HAP-1 (cell line): Measurements from ENCODE around the gene UPB1.
"Not testable (repeated sequence)": the region's sequence is repeated elsewhere in the genome, so short reads cannot be mapped to it uniquely, and the experiment has no call there.

ENCODE experiments used
- DNase-seq, 2 experiments: peaks; one replicate each; pipeline ENCODE4 v3.0.0-alpha.2; 2016 to 2020; ENCODE audit warnings: low spot score in 2 of 2
- H3K27me3 ChIP-seq: fragments of 250-450 bp; sonication (Bioruptor Pico); 2 replicates; pipeline ENCODE4 v1.5.1; 2020; ENCODE audit warnings: low read depth, mild to moderate bottlenecking, moderate library complexity
- H3K36me3 ChIP-seq: fragments of 250-450 bp; sonication (Bioruptor Pico); replicated peaks from 2 replicates; pipeline ENCODE4 v1.5.1; 2020; ENCODE audit warnings: mild to moderate bottlenecking
- H3K4me1 ChIP-seq: fragments of 250-450 bp; sonication (Bioruptor Pico); 2 replicates; pipeline ENCODE4 v1.5.1; 2020; ENCODE audit warnings: mild to moderate bottlenecking
- H3K4me3 ChIP-seq: fragments of 250-450 bp; sonication (Bioruptor Pico); 2 replicates; pipeline ENCODE4 v1.5.1; 2020; ENCODE audit warnings: mild to moderate bottlenecking, moderate library complexity
- H3K9me3 ChIP-seq: fragments of 250-450 bp; sonication (Bioruptor Pico); 2 replicates; pipeline ENCODE4 v1.5.1; 2020; ENCODE audit warnings: mild to moderate bottlenecking, moderate library complexity
- in situ Hi-C: fragments of 300-500 bp; cut with MboI; formaldehyde crosslinking; loops from 3 replicates; pipeline ENCODE4 v1.14.3; 2020; ENCODE audit warnings: low sequenced_read_pairs, inconsistent platforms, mixed read lengths

Gene UPB1

DNA sequence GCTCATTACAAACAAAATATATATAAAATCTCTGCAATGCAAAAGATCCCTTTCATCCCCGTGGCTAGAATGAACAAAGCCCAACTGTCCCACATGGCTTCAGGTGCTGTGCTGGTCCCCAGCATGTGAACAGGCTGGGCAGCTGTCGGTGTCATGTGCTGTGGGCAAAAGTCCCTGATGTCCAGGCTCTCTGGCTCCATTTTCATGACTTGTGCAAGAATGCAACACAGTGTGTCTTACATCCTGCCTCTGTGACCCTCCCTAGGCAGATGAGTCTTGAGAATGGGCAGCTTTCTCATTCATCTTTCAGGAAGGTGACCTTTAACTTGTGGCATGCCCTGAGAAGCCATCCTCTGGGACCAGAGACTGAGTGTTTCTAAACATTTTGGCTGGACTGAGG lies 45.3 kb downstream of the UPB1 start:
- H3K9me3 ChIP-seq: no peaks in the 10 kb centered on the region
- H3K4me1 ChIP-seq: no peaks in the 10 kb centered on the region
- in situ Hi-C loops: no loop called here
- no peak for DNase-seq
- H3K27me3 ChIP-seq: no peaks in the 10 kb centered on the region
- peaks cover 46% of the 10 kb centered on the region for H3K36me3 ChIP-seq
- no peak overlapping the region for H3K4me3 ChIP-seq

DNA sequence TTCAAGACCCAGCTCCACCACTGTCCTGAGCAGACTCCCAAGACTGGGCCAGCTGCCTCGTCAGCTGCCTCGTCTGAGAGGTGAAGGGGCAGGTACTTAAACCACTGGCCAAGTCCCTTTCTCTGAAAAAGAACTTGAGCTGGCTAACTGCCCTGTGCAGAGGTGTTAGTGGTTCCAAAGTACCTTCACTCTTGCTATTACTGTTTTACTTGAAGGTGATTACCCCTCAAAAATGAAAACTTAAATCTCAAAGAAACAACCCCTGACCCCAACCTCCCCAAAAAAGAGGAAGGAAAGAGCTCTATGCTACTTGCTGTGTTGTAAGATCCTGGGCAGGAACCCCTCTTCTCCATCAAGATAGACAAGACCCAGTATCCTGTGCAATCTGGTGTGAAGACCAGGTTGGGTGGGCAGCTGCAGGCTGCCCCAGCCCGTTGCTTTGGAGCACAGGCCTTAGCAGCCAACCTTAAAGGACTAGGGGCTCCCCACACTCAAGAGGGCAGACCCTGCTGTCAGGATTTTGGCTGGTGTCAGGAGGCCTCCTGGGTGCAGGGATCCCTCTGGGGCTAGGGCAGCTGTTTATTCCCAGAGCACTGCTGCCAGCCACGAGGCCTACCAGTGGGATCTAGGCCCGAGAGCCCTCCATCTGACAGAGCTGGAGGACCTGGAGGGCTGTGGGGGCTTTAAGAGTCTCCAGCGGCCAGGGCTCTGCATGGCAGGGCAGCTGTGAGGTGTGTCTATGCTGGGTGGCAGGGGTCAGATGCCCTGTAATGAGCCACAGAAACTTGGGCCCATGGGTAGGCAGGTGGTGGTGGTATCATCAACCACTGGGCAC lies 46.8 kb downstream of the UPB1 start:
- peaks cover 56% of the 10 kb centered on the region for H3K36me3 ChIP-seq
- in situ Hi-C loops: no loop called here
- H3K9me3 ChIP-seq: no peaks in the 10 kb centered on the region
- H3K4me3 ChIP-seq: no peak overlapping the region
- H3K27me3 ChIP-seq: no peaks in the 10 kb centered on the region
- H3K4me1 ChIP-seq: no peaks in the 10 kb centered on the region
- no peak for DNase-seq

GRCh38 chr22:24542641-24543040 lies 47.5 kb downstream of the UPB1 start:
- no peak for DNase-seq
- Histone ChIP-seq H3K36me3 (peaks cover 63% of the 10 kb centered on the region), H3K27me3 (no peaks in the 10 kb centered on the region), H3K9me3 (no peaks in the 10 kb centered on the region), H3K4me1 (no peaks in the 10 kb centered on the region), H3K4me3 (no peak overlapping the region)
- in situ Hi-C loops: no loop called here

GRCh38 chr22:24543185-24543601 lies 48.1 kb downstream of the UPB1 start:
- H3K36me3 ChIP-seq: peaks cover 69% of the 10 kb centered on the region
- no peak for DNase-seq
- in situ Hi-C loops: no loop called here
- no peak overlapping the region for H3K4me3 ChIP-seq
- no peaks in the 10 kb centered on the region for H3K9me3 ChIP-seq
- no peaks in the 10 kb centered on the region for H3K27me3 ChIP-seq
- no peaks in the 10 kb centered on the region for H3K4me1 ChIP-seq

DNA sequence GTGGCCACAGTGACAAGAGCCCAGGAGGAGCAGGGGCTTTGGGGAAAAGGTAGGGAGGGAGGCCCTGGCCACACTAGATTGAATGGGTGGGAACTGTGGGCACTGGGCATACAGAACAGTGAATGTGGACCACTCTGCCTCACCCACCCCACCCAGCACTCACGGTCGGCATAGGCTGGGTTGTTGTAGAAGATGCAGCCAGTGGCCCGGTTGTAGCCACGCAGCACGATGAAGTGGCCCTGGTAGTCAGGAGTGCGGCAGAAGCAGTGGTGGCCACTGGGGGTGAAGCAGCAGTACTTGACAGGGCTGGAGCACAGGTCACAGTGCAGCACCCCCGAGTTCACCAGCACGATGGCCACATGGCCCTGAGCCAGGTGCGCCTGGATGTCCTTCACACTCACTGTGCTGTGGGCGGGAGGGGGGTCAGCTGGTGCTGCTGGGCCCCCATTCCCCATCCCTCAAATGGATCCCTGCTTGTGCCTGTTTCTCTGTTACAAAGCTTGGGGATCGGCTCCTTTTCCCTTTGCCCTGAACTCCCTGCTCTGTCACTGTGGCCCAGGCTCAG lies 48.6 kb downstream of the UPB1 start:
- no peak for DNase-seq
- in situ Hi-C loops: no loop called here
- Histone ChIP-seq H3K4me3 (no peak overlapping the region), H3K9me3 (no peaks in the 10 kb centered on the region), H3K27me3 (no peaks in the 10 kb centered on the region), H3K4me1 (no peaks in the 10 kb centered on the region), H3K36me3 (peaks cover 73% of the 10 kb centered on the region)

DNA sequence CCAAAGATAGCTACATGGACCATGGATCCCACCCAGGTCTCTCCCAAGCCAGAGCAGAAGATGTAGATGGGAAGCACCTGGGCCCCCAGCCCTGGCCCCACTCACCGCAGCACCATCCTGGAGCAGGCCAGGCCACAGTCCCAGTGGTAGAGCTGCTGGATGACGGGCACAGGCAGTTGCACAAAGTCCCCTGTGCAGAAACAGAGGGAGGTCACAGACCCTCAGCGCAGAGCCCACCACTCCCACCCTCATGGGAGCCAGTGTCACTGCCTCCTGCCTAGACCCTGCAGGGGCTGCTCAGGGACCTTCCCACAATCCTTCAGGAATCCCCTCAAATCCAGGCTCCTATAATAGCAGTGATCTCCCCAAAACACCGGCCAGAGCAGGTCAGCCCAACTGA lies 53.7 kb downstream of the UPB1 start:
- in situ Hi-C loops: no loop called here
- DNase-seq: no peak
- Histone ChIP-seq H3K4me3 (no peak overlapping the region), H3K36me3 (peaks cover 42% of the 10 kb centered on the region), H3K4me1 (no peaks in the 10 kb centered on the region; the same call in 1 of the 2 replicates), H3K27me3 (no peaks in the 10 kb centered on the region), H3K9me3 (no peaks in the 10 kb centered on the region)

- in situ Hi-C loops: no loop called here
- DNase-seq: no peak
- Histone ChIP-seq H3K36me3 (peaks cover 34% of the 10 kb centered on the region), H3K4me3 (no peak overlapping the region), H3K4me1 (no peaks in the 10 kb centered on the region; the same call in 1 of the 2 replicates), H3K9me3 (no peaks in the 10 kb centered on the region), H3K27me3 (no peaks in the 10 kb centered on the region)
Observed at GRCh38 chr22:24550028-24550901, 55.1 kb downstream of the UPB1 start.

- no peaks in the 10 kb centered on the region; the same call in 1 of the 2 replicates for H3K4me1 ChIP-seq
- in situ Hi-C loops: no loop called here
- H3K9me3 ChIP-seq: no peaks in the 10 kb centered on the region
- H3K27me3 ChIP-seq: no peaks in the 10 kb centered on the region
- H3K4me3 ChIP-seq: no peak overlapping the region
- no peak for DNase-seq
- H3K36me3 ChIP-seq: peaks cover 33% of the 10 kb centered on the region
Observed at GRCh38 chr22:24550902-24551435, 55.8 kb downstream of the UPB1 start.

DNA sequence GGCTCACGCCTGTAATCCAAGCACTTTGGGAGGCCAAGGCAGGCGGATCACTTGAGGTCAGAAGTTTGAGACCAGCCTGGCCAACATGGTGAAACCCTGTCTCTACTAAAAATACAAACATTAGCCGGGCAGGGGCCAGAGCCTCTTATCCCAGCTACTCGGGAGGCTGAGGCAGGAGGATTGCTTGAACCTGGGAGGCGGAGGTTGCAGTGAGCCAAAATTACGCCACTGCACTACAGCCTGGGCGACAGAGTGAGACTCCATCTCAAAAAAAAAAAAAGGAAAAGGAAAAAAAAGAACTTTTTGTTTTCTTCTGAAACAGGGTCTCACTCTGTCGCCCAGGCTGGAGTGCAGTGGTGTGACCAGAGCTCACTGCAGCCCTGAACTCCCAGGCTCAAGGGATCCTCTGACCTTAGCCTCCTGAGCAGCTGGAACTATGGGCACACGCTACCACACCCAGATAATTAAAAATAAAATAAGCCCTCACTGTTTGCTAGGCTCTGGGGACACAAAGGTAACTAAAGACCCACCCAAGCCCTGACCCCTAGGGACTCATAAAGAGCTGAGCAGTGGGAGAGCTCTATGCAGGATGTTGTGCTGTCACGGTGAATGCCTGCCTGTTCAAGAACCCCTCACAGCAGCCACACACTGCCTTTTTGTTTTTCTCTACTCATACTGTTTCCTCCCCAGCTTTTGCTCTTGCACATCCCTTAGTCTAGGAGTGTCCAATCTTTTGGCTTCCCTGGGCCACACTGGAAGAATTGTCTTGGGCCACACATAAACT lies 57.6 kb downstream of the UPB1 start:
- DNase-seq: peak; percentile 43 to 71
- H3K27me3 ChIP-seq, H3K9me3 ChIP-seq, in situ Hi-C loops, H3K4me1 ChIP-seq, H3K4me3 ChIP-seq: not testable (repeated sequence)
- peaks cover 19% of the 10 kb centered on the region for H3K36me3 ChIP-seq

GRCh38 chr22:24553597-24554312 lies 58.6 kb downstream of the UPB1 start:
- H3K9me3 ChIP-seq: no peaks in the 10 kb centered on the region
- H3K27me3 ChIP-seq: no peaks in the 10 kb centered on the region
- no peak for DNase-seq
- peaks cover 20% of the 10 kb centered on the region for H3K36me3 ChIP-seq
- peak overlapping the region; percentile 82 for H3K4me3 ChIP-seq
- in situ Hi-C loops: no loop called here
- peaks cover 2% of the 10 kb centered on the region; the same call in 1 of the 2 replicates for H3K4me1 ChIP-seq

DNA sequence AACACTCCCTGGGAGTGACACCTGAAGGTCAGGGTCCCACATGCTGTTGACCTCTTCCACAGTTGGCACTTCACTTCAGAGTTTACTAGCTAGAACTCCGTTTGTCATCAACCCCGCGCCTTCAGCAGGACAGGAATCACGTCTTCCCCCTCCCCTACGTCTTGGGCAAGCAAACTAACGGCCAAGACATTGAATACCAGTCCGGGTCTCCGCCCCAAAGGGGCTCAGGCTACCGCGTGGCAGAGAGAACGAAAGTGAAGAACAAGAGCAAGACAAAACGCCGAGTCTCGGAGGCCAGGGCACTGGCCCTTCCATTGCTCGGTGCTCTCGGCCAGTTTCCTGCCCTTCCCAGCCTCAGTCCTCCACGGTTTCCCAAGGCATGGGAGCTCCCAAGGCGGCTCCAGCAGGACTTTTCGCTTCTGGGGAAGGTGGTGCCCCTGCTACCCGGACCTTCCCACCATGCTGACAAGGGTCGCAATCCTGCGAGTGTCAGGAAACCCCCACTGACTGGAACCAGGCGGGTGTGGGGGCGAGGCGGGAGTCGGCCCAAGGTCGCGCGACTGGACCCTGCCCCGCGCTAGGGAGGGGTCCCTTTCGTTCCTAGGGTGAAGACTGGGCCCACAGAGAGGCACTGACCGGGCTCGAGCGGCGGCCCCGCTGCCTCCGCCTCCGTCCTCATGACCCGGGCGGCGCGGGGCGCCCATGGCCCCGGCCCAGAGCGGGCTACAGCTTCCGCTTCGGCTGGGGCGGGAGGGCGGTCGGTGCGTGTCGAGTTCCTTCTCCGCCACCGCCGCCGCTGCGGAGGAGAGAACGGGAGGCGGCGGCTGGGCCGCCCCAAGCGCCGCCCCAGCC lies 59.4 kb downstream of the UPB1 start, which contains the start of gene GUCD1:
Gene GUCD1, minus strand, starts transcription at position 826 of the 852 bp plus-strand sequence. Its CDS starts 147 bp downstream, at position 679.
- peak in 1 of 2 experiments; percentile 55 for DNase-seq
- H3K4me3 ChIP-seq: peak within 1 kb of the TSS; percentile 82
- in situ Hi-C loops: no loop called here
- no peaks in the 10 kb centered on the region for H3K9me3 ChIP-seq
- peaks cover 2% of the 10 kb centered on the region; the same call in 1 of the 2 replicates for H3K4me1 ChIP-seq
- peaks cover 27% of the 10 kb centered on the region for H3K36me3 ChIP-seq
- no peaks in the 10 kb centered on the region for H3K27me3 ChIP-seq
